ENCODE data around the gene FSIP1.

FSIP1 gene

DNA sequence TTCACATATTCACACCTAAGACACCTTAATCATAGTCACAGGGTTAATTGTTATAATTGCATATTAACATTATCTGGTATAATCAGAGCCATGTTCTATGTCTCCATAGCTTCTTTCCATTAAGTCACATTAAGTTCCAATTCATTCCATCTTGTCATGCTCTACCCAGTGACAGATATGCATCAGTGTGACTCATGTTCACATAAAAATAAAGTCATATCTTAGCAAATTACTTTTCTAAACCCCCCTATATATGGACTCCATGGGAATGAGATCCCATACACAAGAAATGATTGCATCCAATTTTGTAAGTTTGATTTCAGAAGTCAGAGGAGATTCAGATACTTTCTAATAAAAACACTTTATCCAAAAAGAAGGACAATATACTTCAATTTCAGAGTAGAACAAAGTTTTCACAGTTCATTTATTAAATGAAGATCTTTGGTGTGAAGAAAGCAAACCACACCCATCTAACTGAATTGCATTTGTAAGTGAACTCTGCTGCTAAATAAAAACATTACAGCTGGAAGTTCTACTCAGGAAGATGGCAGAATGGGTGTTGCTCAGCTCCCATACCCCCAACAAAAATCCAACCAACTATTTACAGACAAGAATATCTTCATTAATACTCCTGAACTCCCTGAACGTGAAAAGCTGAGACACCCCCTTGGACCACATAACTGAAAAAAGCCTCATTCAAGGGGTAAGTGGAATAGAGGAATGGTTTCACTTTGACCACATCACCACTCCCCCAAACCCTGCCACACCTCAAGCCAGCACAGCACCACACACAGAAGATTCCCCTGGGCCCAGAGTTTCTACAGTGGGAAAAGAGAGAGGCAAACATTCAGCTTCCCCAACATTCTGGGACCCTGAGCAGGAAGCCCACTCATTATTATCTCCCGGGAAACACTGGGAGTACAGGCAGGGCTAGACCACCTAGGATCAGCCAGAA is 174.2 kb downstream of the FSIP1 start:
- no peak for TF ChIP-seq TAF1 (IDR thresholded peaks at IDR 0.05; ENCODE audit: borderline replicate concordance, insufficient read depth, low read length)
- TF ChIP-seq, protein P1, sequence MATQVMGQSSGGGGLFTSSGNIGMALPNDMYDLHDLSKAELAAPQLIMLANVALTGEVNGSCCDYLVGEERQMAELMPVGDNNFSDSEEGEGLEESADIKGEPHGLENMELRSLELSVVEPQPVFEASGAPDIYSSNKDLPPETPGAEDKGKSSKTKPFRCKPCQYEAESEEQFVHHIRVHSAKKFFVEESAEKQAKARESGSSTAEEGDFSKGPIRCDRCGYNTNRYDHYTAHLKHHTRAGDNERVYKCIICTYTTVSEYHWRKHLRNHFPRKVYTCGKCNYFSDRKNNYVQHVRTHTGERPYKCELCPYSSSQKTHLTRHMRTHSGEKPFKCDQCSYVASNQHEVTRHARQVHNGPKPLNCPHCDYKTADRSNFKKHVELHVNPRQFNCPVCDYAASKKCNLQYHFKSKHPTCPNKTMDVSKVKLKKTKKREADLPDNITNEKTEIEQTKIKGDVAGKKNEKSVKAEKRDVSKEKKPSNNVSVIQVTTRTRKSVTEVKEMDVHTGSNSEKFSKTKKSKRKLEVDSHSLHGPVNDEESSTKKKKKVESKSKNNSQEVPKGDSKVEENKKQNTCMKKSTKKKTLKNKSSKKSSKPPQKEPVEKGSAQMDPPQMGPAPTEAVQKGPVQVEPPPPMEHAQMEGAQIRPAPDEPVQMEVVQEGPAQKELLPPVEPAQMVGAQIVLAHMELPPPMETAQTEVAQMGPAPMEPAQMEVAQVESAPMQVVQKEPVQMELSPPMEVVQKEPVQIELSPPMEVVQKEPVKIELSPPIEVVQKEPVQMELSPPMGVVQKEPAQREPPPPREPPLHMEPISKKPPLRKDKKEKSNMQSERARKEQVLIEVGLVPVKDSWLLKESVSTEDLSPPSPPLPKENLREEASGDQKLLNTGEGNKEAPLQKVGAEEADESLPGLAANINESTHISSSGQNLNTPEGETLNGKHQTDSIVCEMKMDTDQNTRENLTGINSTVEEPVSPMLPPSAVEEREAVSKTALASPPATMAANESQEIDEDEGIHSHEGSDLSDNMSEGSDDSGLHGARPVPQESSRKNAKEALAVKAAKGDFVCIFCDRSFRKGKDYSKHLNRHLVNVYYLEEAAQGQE (IDR thresholded peaks at IDR 0.05; ENCODE audit: insufficient read depth in 1 of 2, low read depth in 2 of 2, low read length in 2 of 2) = no peak
- TF ChIP-seq FOXP2 (optimal IDR thresholded peaks at IDR 0.05; ENCODE audit: borderline replicate concordance, extremely low read depth, extremely low read length, insufficient read depth) = no peak
- no peak for TF ChIP-seq POLR2AphosphoS5 (IDR thresholded peaks at IDR 0.05; ENCODE audit: low read depth, low read length)
- no peak for TF ChIP-seq SIN3A (IDR thresholded peaks at IDR 0.05; ENCODE audit: borderline replicate concordance, insufficient read depth, low read length)

DNA sequence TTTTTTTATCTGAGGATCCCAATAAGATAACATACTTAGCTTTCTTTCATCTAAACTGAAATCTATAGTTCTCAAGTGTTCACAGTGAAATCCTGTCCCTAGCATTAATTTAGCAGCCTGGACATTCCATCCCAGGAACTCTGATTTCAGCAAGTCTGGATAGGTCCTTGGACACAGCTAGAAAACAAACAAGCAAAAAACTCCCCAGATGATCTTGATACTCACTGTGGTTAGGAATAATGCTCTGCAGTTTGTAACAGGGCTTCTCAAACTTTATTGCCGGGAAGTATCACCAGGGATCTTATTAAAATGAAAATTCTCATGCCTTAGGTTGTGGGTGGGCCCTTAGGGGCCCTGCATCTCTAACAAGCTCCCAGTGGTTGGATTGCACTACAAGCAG is 177.5 kb downstream of the FSIP1 start:
- TF ChIP-seq FOXP2 (optimal IDR thresholded peaks at IDR 0.05; ENCODE audit: borderline replicate concordance, extremely low read depth, extremely low read length, insufficient read depth) (no peak), POLR2AphosphoS5 (IDR thresholded peaks at IDR 0.05; ENCODE audit: low read depth, low read length) (no peak), SIN3A (IDR thresholded peaks at IDR 0.05; ENCODE audit: borderline replicate concordance, insufficient read depth, low read length) (no peak), TAF1 (IDR thresholded peaks at IDR 0.05; ENCODE audit: borderline replicate concordance, insufficient read depth, low read length) (no peak)
- TF ChIP-seq, protein P1 (IDR thresholded peaks at IDR 0.05; ENCODE audit: insufficient read depth in 1 of 2, low read depth in 2 of 2, low read length in 2 of 2) = no peak

DNA sequence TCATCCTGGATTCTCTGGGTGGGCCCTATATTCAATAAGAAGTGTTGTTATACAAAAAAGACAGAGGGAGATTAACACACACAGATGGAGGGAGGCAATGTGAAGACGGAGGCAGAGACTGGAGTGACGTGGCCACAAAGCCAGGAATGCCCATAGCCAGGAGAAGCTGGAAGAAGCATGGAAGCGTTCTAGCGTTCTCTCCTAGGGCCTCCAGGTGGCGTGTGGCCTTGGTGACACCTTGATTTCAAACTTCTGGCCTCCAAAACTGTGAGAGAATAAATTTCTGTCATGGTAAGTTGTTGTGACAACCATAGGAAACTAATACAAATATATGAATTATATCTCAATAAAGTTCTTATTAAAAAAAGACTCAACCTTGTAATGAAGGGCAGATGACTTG is 180.5 kb downstream of the FSIP1 start:
- TF ChIP-seq, protein P1 (IDR thresholded peaks at IDR 0.05; ENCODE audit: insufficient read depth in 1 of 2, low read depth in 2 of 2, low read length in 2 of 2) = no peak
- TF ChIP-seq POLR2AphosphoS5 (IDR thresholded peaks at IDR 0.05; ENCODE audit: low read depth, low read length) = no peak
- no peak for TF ChIP-seq SIN3A (IDR thresholded peaks at IDR 0.05; ENCODE audit: borderline replicate concordance, insufficient read depth, low read length)
- no peak for TF ChIP-seq TAF1 (IDR thresholded peaks at IDR 0.05; ENCODE audit: borderline replicate concordance, insufficient read depth, low read length)
- TF ChIP-seq FOXP2 (optimal IDR thresholded peaks at IDR 0.05; ENCODE audit: borderline replicate concordance, extremely low read depth, extremely low read length, insufficient read depth) = no peak

DNA sequence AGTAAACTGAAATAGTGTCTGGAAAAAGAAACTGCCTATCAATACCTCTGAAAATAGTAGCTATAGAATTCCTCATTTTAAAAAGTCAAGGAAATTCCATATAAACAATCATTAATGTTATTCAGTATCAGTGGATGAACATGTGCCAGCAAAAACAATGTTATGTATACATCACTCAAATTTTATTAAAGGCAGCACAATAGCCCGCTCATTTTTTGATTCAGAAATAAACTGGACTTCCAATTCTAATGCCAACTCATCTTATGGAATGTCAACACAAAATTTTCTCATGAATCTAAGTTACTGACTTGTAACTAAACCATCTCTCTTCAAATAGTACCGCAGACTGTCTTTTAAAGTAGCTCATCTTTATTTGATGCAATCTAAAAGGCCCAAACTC is 182.8 kb downstream of the FSIP1 start:
- TF ChIP-seq FOXP2 (optimal IDR thresholded peaks at IDR 0.05; ENCODE audit: borderline replicate concordance, extremely low read depth, extremely low read length, insufficient read depth) (no peak), TAF1 (IDR thresholded peaks at IDR 0.05; ENCODE audit: borderline replicate concordance, insufficient read depth, low read length) (no peak), SIN3A (IDR thresholded peaks at IDR 0.05; ENCODE audit: borderline replicate concordance, insufficient read depth, low read length) (no peak), POLR2AphosphoS5 (IDR thresholded peaks at IDR 0.05; ENCODE audit: low read depth, low read length) (no peak)
- TF ChIP-seq, protein P1 (IDR thresholded peaks at IDR 0.05; ENCODE audit: insufficient read depth in 1 of 2, low read depth in 2 of 2, low read length in 2 of 2) = no peak
